ENCODE measurements around the gene RIPPLY3. TPM values are rescaled to one million over a fixed set of nuclear protein-coding genes. Genes with fewer than 3 reads are reported as not detected.

The RIPPLY3 gene
- total and polyA plus RNA-seq, 2 of the 13 experiments (the other 11 are each of a cell fraction or from before 2014, with no cell fraction given): 0.09 to 2.9 TPM

DNA sequence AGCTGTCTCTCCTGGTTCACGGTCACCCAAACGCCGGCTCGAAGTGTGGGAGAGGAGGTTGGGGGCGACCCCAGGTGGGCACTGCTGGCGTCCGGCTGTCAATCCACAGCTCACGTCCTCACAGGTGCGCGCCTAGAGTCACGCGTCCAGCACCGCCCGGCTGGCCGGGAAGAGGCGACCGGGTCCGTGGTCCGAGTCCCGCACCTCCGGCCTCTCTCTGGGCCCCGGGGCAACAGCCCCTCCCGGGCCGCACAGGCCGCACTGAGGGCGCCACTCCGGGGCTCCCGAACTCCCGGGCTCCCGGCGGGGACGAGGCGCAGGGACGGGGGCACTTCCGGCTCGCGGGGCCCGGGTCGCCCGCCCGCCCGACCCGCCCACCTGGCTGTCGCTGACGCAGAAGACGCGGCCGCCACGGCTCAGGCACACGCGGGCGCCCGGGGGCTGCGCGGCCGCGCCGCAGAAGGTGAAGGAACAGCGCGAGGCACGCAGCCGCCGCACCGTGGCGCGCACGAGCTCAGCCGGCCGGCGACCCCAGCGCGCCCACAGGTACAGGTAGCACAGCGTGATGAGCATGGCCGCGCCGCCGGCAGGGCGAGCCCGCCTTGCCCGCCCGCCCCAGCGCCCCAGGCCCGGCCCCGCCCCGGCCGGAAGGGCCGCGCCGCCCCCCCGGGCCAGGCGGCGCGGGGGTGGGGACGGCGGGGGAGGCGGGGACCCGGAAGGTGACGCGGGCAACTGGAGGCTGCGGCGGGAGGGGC is 40.3 kb upstream of the RIPPLY3 start, which contains the start of gene HLCS (continued):
- TF ChIP-seq, protein P1, sequence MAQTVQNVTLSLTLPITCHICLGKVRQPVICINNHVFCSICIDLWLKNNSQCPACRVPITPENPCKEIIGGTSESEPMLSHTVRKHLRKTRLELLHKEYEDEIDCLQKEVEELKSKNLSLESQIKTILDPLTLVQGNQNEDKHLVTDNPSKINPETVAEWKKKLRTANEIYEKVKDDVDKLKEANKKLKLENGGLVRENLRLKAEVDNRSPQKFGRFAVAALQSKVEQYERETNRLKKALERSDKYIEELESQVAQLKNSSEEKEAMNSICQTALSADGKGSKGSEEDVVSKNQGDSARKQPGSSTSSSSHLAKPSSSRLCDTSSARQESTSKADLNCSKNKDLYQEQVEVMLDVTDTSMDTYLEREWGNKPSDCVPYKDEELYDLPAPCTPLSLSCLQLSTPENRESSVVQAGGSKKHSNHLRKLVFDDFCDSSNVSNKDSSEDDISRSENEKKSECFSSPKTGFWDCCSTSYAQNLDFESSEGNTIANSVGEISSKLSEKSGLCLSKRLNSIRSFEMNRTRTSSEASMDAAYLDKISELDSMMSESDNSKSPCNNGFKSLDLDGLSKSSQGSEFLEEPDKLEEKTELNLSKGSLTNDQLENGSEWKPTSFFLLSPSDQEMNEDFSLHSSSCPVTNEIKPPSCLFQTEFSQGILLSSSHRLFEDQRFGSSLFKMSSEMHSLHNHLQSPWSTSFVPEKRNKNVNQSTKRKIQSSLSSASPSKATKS (CRISPR knock-in tag; IDR thresholded peaks at IDR 0.05): no peak
- peak; percentile 94 for TF ChIP-seq RBM39 (IDR thresholded peaks at IDR 0.05; ENCODE audit: low read depth, low read length, poor library complexity, severe bottlenecking)
- TF ChIP-seq ZBTB38 (CRISPR knock-in tag; IDR thresholded peaks at IDR 0.05): peak; percentile 53
- TF ChIP-seq FOXC1 (CRISPR knock-in tag; IDR thresholded peaks at IDR 0.05; ENCODE audit: borderline replicate concordance): no peak
- TF ChIP-seq THAP11 (CRISPR knock-in tag; IDR thresholded peaks at IDR 0.05): no peak; the same call in 1 of the 2 replicates
- no peak for TF ChIP-seq FOSL2 (CRISPR knock-in tag; IDR thresholded peaks at IDR 0.05)
- TF ChIP-seq, protein P2, sequence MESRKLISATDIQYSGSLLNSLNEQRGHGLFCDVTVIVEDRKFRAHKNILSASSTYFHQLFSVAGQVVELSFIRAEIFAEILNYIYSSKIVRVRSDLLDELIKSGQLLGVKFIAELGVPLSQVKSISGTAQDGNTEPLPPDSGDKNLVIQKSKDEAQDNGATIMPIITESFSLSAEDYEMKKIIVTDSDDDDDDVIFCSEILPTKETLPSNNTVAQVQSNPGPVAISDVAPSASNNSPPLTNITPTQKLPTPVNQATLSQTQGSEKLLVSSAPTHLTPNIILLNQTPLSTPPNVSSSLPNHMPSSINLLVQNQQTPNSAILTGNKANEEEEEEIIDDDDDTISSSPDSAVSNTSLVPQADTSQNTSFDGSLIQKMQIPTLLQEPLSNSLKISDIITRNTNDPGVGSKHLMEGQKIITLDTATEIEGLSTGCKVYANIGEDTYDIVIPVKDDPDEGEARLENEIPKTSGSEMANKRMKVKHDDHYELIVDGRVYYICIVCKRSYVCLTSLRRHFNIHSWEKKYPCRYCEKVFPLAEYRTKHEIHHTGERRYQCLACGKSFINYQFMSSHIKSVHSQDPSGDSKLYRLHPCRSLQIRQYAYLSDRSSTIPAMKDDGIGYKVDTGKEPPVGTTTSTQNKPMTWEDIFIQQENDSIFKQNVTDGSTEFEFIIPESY (CRISPR knock-in tag; IDR thresholded peaks at IDR 0.05): no peak
- TF ChIP-seq, protein P3, sequence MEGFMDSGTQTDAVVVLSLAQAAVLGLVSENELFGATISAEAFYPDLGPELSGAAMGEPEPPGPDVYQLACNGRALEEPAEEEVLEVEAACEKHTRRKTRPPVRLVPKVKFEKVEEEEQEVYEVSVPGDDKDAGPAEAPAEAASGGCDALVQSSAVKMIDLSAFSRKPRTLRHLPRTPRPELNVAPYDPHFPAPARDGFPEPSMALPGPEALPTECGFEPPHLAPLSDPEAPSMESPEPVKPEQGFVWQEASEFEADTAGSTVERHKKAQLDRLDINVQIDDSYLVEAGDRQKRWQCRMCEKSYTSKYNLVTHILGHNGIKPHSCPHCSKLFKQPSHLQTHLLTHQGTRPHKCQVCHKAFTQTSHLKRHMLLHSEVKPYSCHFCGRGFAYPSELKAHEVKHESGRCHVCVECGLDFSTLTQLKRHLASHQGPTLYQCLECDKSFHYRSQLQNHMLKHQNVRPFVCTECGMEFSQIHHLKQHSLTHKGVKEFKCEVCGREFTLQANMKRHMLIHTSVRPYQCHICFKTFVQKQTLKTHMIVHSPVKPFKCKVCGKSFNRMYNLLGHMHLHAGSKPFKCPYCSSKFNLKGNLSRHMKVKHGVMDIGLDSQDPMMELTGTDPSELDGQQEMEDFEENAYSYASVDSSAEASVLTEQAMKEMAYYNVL (CRISPR knock-in tag; IDR thresholded peaks at IDR 0.05; ENCODE audit: borderline replicate concordance): peak; percentile 48; the same call in 1 of the 2 replicates
- TF ChIP-seq ZNF101 (CRISPR knock-in tag; IDR thresholded peaks at IDR 0.05; ENCODE audit: borderline replicate concordance, low read depth): no peak
- TF ChIP-seq HOXD1 (CRISPR knock-in tag; IDR thresholded peaks at IDR 0.05): no peak
- TF ChIP-seq ZNF382 (CRISPR knock-in tag; IDR thresholded peaks at IDR 0.05; ENCODE audit: borderline replicate concordance): no peak
- no peak for TF ChIP-seq FOXJ3 (CRISPR knock-in tag; IDR thresholded peaks at IDR 0.05; ENCODE audit: borderline replicate concordance)
- peak; percentile 34; the same call in 1 of the 2 replicates for TF ChIP-seq EEA1 (CRISPR knock-in tag; IDR thresholded peaks at IDR 0.05; ENCODE audit: borderline replicate concordance)
- TF ChIP-seq, protein P4, sequence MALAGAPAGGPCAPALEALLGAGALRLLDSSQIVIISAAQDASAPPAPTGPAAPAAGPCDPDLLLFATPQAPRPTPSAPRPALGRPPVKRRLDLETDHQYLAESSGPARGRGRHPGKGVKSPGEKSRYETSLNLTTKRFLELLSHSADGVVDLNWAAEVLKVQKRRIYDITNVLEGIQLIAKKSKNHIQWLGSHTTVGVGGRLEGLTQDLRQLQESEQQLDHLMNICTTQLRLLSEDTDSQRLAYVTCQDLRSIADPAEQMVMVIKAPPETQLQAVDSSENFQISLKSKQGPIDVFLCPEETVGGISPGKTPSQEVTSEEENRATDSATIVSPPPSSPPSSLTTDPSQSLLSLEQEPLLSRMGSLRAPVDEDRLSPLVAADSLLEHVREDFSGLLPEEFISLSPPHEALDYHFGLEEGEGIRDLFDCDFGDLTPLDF (CRISPR knock-in tag; IDR thresholded peaks at IDR 0.05): no peak
- 0 out of 2 replicates have a peak, but pooled peaks have one; percentile 71 for TF ChIP-seq ZMYM2 (CRISPR knock-in tag; IDR thresholded peaks at IDR 0.05)
- no peak for TF ChIP-seq JUND (CRISPR knock-in tag; IDR thresholded peaks at IDR 0.05)
- TF ChIP-seq NCOR1 (IDR thresholded peaks at IDR 0.05; ENCODE audit: borderline replicate concordance, low read length): no peak
- TF ChIP-seq, protein P5, sequence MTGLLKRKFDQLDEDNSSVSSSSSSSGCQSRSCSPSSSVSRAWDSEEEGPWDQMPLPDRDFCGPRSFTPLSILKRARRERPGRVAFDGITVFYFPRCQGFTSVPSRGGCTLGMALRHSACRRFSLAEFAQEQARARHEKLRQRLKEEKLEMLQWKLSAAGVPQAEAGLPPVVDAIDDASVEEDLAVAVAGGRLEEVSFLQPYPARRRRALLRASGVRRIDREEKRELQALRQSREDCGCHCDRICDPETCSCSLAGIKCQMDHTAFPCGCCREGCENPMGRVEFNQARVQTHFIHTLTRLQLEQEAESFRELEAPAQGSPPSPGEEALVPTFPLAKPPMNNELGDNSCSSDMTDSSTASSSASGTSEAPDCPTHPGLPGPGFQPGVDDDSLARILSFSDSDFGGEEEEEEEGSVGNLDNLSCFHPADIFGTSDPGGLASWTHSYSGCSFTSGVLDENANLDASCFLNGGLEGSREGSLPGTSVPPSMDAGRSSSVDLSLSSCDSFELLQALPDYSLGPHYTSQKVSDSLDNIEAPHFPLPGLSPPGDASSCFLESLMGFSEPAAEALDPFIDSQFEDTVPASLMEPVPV (CRISPR knock-in tag; IDR thresholded peaks at IDR 0.05): peak; percentile 63; the same call in 1 of the 2 replicates
- TF ChIP-seq NFE2L2 (IDR thresholded peaks at IDR 0.05; ENCODE audit: low read length): no peak

All from HepG2 (cell line).